Sigmoid colon (tissue), 4 donors: ENCODE measurements around the gene EXOC6B.

ENCODE experiments used
- EP300 ChIP-seq, 4 donors: sonication (generic); formaldehyde crosslinking; IDR thresholded peaks; one replicate each; pipeline ENCODE4 v1.6.1; 2017; ENCODE audit warnings: antibody characterized with exemption in 4 of 4
- TF ChIP-seq, protein P1 (sequence below), 4 experiments: fragments of 450-650 bp in 3 of 4; fragments of 200-600 bp in 1 of 4; IDR thresholded peaks; one replicate each; pipeline ENCODE4 v1.5.1; 2016 to 2019; ENCODE audit warnings: antibody characterized with exemption in 4 of 4, mild to moderate bottlenecking in 3 of 4, moderate library complexity in 2 of 4

DNA sequence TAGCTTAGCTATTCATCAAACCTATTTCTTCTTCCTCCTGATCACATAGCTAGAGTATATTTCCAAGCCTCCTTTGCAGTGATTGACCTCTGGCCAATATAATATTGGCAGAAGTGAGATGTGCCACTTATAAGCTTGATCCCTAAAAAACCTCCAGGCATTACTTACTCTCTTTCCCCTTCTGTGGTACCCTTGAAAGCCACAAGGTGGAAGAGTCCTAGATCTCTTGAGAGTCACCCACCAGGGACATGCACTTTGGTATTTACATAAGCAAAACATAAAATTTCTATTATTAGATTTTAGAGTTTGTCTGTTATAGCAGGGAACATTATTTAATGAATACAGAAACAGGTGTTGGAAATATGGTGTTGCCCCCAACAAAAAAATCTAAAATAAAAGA lies 112.0 kb downstream of the EXOC6B start:
- TF ChIP-seq, protein P1, sequence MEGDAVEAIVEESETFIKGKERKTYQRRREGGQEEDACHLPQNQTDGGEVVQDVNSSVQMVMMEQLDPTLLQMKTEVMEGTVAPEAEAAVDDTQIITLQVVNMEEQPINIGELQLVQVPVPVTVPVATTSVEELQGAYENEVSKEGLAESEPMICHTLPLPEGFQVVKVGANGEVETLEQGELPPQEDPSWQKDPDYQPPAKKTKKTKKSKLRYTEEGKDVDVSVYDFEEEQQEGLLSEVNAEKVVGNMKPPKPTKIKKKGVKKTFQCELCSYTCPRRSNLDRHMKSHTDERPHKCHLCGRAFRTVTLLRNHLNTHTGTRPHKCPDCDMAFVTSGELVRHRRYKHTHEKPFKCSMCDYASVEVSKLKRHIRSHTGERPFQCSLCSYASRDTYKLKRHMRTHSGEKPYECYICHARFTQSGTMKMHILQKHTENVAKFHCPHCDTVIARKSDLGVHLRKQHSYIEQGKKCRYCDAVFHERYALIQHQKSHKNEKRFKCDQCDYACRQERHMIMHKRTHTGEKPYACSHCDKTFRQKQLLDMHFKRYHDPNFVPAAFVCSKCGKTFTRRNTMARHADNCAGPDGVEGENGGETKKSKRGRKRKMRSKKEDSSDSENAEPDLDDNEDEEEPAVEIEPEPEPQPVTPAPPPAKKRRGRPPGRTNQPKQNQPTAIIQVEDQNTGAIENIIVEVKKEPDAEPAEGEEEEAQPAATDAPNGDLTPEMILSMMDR (IDR thresholded peaks at IDR 0.05), result no peak
- TF ChIP-seq EP300 (IDR thresholded peaks at IDR 0.05), result no peak
